ENCODE measurements around the gene RAVER2.

DNA sequence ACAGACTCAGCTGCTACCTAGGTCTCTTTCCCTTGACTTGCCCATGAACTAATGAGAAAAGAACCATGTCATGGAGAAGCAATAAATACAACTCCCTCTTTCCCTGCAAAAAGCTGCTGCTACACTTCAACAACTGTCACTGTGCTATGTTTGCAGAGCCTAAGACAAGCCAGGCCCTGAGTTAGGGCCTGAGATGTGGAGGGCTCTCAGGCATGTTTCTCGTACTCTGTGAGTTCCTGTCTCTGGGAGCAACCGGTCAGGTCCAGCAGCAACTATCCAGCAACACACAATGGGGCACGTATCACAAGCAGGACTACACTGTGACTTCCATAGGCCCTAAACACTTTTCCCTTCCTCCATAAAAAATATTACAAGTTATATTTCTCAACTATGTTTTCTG, 129.8 kb downstream of the RAVER2 start:
- TF ChIP-seq, protein P1, sequence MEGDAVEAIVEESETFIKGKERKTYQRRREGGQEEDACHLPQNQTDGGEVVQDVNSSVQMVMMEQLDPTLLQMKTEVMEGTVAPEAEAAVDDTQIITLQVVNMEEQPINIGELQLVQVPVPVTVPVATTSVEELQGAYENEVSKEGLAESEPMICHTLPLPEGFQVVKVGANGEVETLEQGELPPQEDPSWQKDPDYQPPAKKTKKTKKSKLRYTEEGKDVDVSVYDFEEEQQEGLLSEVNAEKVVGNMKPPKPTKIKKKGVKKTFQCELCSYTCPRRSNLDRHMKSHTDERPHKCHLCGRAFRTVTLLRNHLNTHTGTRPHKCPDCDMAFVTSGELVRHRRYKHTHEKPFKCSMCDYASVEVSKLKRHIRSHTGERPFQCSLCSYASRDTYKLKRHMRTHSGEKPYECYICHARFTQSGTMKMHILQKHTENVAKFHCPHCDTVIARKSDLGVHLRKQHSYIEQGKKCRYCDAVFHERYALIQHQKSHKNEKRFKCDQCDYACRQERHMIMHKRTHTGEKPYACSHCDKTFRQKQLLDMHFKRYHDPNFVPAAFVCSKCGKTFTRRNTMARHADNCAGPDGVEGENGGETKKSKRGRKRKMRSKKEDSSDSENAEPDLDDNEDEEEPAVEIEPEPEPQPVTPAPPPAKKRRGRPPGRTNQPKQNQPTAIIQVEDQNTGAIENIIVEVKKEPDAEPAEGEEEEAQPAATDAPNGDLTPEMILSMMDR (conservative IDR thresholded peaks at IDR 0.05; ENCODE audit: low read depth in 2 of 2) = no peak
- no peak for TF ChIP-seq EZH2 (IDR thresholded peaks at IDR 0.05; ENCODE audit: low read depth, unreplicated experiment)
- TF ChIP-seq EZH2phosphoT487 (IDR thresholded peaks at IDR 0.05; ENCODE audit: unreplicated experiment) = no peak
- no peak for TF ChIP-seq POLR2AphosphoS5 (IDR thresholded peaks at IDR 0.05; ENCODE audit: low read depth)
- no peak for TF ChIP-seq CREB1 (CRISPR knock-in tag; IDR thresholded peaks at IDR 0.05; ENCODE audit: low read depth)
- TF ChIP-seq, protein P2, sequence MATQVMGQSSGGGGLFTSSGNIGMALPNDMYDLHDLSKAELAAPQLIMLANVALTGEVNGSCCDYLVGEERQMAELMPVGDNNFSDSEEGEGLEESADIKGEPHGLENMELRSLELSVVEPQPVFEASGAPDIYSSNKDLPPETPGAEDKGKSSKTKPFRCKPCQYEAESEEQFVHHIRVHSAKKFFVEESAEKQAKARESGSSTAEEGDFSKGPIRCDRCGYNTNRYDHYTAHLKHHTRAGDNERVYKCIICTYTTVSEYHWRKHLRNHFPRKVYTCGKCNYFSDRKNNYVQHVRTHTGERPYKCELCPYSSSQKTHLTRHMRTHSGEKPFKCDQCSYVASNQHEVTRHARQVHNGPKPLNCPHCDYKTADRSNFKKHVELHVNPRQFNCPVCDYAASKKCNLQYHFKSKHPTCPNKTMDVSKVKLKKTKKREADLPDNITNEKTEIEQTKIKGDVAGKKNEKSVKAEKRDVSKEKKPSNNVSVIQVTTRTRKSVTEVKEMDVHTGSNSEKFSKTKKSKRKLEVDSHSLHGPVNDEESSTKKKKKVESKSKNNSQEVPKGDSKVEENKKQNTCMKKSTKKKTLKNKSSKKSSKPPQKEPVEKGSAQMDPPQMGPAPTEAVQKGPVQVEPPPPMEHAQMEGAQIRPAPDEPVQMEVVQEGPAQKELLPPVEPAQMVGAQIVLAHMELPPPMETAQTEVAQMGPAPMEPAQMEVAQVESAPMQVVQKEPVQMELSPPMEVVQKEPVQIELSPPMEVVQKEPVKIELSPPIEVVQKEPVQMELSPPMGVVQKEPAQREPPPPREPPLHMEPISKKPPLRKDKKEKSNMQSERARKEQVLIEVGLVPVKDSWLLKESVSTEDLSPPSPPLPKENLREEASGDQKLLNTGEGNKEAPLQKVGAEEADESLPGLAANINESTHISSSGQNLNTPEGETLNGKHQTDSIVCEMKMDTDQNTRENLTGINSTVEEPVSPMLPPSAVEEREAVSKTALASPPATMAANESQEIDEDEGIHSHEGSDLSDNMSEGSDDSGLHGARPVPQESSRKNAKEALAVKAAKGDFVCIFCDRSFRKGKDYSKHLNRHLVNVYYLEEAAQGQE (IDR thresholded peaks at IDR 0.05; ENCODE audit: unreplicated experiment) = no peak
- TF ChIP-seq, protein P3, sequence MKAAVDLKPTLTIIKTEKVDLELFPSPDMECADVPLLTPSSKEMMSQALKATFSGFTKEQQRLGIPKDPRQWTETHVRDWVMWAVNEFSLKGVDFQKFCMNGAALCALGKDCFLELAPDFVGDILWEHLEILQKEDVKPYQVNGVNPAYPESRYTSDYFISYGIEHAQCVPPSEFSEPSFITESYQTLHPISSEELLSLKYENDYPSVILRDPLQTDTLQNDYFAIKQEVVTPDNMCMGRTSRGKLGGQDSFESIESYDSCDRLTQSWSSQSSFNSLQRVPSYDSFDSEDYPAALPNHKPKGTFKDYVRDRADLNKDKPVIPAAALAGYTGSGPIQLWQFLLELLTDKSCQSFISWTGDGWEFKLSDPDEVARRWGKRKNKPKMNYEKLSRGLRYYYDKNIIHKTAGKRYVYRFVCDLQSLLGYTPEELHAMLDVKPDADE (IDR thresholded peaks at IDR 0.05) = no peak

All from GM23338 (cell line).